Vagina (tissue), 2 donors: ENCODE results near the gene ELP1.
"Not testable (repeated sequence)": the region's sequence is repeated elsewhere in the genome, so short reads cannot be mapped to it uniquely, and the experiment has no call there.

Source experiments
- CTCF ChIP-seq, 3 experiments: fragments of 450-650 bp in 2 of 3; fragments of 200-600 bp in 1 of 3; sonication (generic) in 1 of 3; IDR thresholded peaks; one replicate each; pipeline ENCODE4 v1.5.1; 2017 to 2019; ENCODE audit warnings: antibody characterized with exemption in 3 of 3, mild to moderate bottlenecking in 2 of 3, moderate library complexity in 2 of 3
- POLR2A ChIP-seq, 2 donors: fragments of 450-650 bp; IDR thresholded peaks; one replicate each; pipeline ENCODE4 v1.6.1; 2017; ENCODE audit warnings: antibody characterized with exemption in 2 of 2, mild to moderate bottlenecking in 2 of 2, moderate library complexity in 2 of 2
- POLR2AphosphoS5 ChIP-seq, 2 donors: sonication (generic); formaldehyde crosslinking; IDR thresholded peaks; one replicate each; pipeline ENCODE4 v1.9.0; 2017; ENCODE audit warnings: antibody characterized with exemption in 2 of 2, mild to moderate bottlenecking in 2 of 2, low read depth in 1 of 2; ENCODE audit not compliant: insufficient read depth in 1 of 2

- TF ChIP-seq POLR2A (IDR thresholded peaks at IDR 0.05); CTCF (IDR thresholded peaks at IDR 0.05); POLR2AphosphoS5 (IDR thresholded peaks at IDR 0.05; ENCODE audit: insufficient read depth in 1 of 2, low read depth in 1 of 2): not testable (repeated sequence)
These were observed 34.8 kb downstream of the ELP1 start for GRCh38 chr9:108899023-108899695.
